GM19023 (cell line): ENCODE results near the gene LRRC72.
"Not testable (repeated sequence)": the region's sequence is repeated elsewhere in the genome, so short reads cannot be mapped to it uniquely, and the experiment has no call there.

Experiments used
- ATAC-seq: cut with Tn5 transposase; IDR thresholded peaks from one replicate; pipeline ENCODE4 v1.9.1; 2021; ENCODE audit warnings: mild to moderate bottlenecking, moderate library complexity; ENCODE audit not compliant: unreplicated experiment

Gene LRRC72

DNA sequence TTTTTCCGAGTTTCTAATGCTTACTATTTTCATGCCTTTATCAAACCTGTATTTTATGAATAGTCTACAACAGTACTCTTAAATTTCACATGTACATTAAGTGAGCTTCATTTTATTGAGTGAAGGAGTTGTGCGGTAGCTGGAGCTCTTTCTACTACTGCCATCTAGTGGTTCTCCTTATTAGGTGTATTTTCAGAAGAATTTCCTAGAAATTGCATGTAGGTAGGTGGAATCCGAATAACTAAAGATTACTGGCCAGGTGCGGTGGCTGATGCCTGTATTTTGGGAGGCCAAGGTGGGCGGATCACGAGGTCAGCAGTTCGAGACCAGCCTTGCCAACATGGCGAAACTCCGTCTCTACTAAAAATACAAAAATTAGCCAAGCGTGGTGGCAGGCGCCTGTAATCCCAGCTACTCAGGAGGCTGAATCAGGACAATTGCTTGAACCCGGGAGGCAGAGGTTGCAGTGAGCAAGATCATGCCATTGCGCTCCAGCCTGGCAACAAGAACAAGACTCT, 38.3 kb downstream of the LRRC72 start:
- ATAC-seq, result no peak

DNA sequence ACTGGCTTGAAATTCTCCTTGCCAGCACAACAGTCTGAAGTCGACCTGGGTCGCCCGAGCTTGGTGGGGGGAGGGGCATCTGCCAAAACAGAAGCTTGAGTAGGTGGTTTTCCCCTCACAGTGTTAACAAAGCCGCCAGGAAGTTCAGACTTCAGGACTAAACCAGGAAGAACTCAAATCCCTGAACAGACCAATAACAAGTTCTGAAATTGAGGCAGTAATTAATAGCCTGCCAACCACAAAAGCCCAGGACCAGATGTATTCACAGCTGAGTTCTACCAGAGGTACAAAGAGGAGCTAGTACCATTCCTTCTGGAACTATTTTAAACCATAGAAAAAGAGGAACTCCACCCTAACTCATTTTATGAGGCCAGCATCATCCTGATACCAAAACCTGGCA, 45.3 kb downstream of the LRRC72 start:
- ATAC-seq, result no peak

DNA sequence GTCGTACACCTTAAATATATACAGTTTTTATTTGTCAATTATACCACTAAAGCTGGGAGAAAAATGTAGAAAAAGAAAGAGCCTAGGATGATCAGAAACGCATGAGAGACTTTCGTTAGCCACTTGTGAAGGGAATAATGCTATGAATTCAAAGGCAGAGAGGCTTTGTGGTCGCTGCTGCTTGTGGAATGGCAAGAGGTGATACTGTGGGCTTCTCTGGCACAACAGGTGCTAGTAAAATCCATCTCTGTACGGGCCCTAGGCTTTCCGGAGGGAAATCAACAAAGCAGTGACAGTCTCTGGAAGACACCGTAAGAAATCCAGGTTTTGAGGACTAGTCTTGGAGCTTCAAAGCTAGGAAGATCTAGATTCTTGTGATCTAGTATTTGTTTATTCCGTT, 52.6 kb downstream of the LRRC72 start:
- no peak for ATAC-seq

DNA sequence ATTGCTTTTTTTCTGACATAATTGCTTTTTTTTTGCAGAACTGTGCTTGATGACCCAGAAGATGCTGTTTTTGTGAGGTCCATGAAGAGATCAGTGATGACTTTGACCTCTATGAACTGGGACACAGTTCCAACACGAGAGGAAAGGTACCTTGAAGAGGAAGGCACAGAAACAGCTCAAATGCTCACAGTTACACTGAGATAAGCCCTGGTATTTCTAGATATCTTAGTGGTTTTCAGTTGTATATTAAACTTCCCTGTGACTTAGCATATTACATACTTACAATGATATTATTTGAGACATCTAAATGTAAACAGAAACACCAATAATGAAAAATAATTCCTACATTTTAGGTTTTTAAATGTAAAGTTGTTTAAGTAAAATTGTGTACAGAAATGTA, 54.7 kb downstream of the LRRC72 start:
- no peak for ATAC-seq

DNA sequence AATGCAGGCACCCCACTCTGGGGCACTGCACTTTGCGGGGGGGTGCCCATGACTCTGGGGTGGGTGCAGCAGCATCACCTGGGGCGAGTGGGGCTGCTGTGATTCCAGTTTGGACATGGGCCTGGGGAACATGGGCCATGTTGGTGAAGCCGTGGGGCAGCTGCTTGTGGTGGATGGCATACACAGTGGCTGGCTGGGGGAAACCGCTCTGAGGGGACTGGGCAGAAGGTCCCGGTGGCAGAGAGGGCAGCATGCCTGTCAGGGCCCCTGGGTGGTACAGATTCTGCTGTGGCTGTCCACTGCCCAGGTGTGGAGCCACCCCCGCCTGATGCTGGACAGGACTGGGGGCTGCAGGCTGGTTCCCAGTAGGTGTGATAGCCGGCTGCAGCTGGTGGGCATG, 57.2 kb downstream of the LRRC72 start:
- no peak for ATAC-seq

DNA sequence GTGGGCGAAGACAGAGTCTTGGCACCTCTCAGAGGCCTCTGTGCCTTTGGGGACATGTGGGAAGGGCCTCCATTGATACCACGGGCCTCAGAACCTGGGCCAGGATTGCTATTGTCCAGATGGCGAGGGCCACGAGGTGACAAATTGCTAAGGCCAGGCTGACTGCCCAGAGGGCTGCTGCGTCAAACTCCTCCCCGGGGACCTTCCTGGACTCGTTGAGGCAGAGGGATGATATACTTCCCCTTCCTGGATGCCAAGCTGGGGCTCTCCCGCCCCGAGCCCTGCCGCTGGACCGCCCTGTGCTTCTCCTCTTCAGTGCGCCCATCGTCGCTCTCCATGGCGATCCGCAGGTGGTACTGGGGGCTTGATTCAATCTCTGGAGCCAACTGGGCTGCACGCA, 58.9 kb downstream of the LRRC72 start:
- ATAC-seq, result no peak

DNA sequence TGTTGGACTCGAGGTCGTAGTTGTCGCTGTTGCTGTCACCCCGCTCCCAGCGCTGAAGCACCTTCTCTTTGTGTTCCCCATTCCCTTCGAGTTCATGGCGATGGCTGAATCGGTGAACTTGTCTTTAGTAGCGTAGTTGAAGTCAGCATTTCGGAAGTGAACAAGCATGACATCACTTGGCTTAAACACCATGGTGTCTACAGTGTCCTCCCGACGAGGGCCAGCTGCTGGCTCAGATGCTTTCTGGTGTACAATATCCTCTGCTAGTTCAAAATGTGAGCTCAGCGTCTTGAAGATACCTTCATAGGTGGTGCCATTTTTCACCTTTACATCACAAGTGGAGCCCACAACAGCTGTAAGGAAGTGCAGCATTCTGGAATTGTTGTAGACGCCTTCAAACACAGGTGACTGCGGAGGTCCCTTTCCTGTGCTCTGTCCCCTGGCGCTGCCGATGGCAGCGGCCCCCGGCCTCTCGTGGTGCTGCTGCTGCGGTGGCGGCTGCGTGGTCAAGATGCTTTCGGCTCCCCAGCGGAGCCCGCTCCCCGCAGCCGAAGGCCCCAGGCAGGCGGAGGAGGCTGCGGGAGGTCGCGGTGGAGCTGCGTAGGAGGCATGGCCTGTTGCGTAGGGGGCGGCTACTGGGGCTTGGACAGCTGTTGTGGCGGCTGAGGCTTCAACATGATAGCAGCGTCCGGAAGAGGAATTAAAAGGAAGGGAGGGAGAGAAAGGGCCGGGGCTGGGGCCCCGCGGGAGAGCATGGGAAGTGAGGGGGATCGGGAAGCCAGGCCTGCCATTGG, 59.7 kb downstream of the LRRC72 start:
- no peak for ATAC-seq

DNA sequence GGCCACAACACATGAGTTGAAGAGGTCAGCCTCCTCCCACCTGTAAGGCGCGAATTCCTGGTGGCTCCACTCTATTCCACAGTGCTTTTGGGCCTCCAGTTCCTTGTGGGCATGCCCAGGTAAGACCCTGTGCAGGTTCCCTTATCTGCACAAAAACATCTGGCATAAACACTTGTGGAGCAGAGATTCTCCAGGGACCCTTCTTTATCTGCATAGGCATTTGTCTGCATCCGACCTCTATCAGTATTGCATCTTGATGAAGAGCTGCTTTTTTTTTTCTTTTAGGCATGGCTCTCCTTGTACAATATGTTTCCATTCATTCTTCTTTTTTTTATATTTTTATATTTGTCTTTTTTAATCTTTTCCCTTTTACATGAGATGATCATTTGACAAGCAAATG, 60.5 kb downstream of the LRRC72 start:
- ATAC-seq, result no peak

DNA sequence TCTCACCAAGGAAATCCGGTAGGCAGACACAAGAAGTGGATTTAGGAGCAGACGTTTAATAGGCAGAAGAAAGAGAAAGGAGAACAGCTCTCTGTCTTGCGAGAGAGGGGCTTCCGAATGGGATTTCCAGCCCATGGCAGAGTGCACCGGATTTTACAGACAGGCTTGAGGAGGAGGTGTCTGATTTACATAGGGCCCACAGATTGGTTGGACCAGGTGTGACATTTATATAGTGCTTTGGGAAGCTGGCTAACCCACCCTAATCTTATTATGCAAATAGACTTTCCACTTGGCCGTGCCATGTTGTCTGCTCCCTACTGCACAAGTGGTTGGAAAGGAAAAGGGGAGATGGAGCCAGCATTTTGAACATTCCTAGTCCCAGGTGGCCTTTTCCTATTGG, 61.2 kb downstream of the LRRC72 start:
- no peak for ATAC-seq

DNA sequence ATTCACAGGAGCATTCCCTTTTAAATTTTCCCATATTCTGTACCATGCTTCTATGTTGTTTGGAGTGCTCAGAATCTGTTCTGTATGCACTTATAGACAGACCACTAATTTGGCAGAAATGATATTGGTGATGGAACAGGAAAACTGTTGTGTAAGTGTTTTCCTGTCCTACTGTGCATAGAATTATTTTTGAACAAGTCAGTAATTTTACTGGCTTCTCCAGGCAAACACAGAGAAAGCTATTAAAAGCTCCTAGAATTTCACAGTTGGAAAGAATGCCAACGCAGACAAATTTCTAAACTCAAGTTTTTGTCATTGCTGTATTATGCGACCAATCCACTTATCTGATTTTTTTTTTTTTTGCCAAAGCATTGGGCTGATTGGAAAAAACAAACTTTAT, 63.3 kb downstream of the LRRC72 start:
- ATAC-seq, result no peak

DNA sequence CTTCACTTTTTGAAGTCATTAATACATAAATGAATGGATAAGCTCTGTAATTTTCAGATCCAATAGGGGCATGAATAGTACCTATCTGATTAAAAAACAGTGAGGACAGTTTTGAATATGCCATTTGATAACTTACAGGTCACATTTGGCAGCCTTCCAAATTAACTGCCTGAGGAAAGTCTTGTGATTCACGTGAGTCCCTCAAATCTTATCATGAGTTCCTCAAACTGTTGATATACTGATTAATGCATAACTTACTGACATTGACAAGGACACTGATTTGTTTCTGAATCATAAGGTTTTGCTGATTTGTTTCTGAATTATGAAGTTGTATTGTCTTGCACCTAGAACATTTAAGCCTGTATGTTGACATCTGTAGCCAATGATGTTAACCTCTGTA, 63.8 kb downstream of the LRRC72 start:
- ATAC-seq, result no peak

DNA sequence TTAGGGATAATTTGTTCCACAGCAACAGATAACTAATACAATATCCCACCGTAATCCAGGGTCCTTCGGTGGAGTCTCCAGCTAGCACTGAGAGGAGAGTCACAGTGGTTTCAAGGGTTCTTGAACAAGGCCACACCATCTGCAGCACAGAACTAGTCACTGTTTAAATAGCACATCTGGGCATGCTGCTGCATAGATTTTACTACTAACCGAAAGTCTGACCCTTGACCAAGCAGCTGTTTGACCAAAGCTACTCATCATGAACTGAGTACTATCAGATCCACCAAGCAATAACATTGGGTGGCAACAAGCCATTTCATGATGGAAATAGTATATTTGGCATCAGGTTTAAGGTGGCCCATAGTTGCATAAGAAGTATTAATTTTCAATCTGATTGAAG, 65.8 kb downstream of the LRRC72 start:
- ATAC-seq, result no peak

DNA sequence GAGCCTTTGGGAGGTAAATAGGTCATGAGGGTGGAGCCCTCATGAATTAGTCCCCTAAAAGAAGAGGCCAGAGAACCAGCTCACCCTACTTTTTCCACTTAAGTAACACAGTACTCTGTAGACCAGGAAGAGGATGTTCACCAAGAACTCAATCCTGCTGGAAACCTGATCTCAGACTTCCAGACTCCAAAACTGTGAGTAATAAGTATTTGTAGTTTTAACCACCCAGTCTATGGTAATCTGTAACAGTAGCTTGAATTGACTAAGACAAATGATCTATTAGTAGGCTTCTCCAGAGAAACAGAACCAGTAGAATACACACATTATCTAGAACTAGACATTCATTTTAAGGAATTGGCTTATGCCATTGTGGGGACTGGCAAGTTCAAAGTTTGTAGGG, 67.4 kb downstream of the LRRC72 start:
- no peak for ATAC-seq

DNA sequence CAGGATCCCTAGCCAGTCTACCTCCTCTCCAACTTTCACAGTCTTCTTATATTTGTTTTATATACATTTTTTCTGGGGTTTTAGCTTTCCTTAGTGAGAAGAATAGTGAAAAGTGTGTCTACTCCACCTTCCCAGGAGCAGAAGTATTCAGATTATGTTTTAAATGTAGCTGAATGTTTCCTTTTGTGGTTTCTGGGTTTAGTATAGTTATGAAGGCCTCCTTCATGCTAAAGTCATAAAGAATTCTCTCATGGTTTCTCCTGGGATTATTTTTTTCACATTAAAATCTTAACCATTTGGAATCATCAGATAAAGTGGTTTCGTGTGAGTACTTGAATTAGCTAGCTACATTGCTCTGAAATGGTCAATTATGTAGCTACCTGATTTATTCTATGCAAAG, 68.1 kb downstream of the LRRC72 start:
- ATAC-seq, result no peak

DNA sequence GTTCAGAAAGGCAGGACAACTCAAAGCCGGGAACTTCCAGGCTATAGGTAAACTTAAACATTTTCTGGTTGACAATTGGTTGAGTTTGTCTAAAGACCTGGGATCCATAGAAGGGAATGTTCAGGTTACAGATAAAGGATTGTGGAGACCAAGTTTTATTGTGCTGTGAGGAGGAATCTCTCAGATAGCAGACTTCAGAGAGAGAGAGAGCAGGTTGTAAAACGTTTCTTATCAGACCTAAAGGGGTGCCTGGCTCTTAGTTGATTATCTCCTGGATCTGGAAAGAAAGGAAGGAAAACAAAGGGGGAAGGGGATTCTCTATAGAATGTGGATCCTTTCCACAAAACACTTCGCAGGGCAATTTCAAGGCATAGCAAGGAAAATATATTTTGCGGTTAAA, 69.0 kb downstream of the LRRC72 start:
- not testable (repeated sequence) for ATAC-seq

DNA sequence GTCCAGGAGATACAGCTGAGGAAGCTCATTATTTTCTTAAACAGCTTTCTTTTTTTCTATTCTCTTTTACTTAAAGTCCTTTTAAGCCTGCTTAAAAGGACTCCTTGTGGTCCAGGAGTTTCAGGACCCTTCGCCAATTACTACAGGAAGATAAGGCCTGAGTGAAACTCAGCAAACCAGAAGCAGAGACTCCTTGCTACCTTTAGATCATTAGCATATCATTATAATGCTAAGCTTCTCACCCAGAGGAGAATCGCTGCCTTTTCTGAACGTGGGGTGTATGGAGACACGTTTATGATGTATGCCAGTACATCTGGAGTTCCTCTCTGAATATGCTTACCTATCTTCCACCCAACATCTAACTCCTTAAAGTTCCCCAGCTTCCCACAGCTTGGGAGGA, 71.4 kb downstream of the LRRC72 start:
- ATAC-seq, result no peak

DNA sequence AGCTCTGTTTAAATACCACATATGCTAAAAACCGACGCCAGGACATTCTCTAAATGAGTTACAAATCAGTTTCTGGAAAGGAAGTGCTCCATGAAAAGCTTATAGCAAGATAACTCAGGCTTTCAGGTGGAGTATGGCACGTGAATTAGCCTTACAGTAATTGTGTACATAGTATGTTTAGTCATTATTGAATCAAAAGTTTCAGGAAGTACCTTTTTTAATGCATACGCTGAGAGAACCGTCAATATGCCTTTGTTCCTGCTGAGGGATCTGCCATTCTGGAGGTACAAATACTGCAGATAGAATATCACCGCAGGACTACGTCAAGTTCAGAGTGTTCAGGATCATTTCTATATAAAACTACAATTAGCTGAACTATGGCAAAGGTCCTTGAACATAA, 73.2 kb downstream of the LRRC72 start:
- ATAC-seq, result no peak

DNA sequence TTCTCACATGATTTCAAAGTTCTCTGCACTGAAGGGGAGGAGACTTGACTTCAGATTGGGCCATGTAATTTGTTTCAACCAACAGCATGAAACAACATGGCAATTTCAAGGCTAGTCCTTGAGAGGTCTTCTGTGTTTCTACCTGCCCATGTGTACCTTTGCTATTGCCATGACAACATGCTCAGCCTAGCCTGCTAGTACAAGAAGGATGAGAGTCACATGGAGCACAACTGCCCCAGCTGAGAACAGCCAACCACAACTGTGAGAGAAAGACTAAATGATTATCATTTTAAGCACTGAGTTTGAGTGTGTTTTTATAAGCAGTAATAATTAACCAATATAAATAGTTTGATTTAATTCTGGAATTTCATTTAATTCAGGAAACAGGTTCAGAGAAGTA, 77.0 kb downstream of the LRRC72 start:
- ATAC-seq, result no peak

DNA sequence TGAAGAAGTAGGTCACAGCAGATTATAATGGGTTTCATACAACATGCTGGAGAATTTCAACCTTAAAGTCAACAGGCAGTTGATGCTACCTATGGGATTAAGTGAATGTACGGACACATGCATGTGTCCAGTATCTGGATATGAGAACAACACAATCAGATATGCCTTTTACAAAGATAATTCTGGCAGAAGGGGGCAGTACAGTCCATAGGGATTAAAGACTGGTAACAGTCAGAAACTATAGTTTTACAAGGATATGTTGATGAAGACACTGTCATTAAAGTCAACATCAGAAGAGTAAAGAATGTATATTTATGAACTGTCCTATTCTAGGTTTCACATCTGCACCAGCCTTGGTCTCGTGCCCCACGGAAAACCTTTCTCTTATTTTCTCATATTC, 77.4 kb downstream of the LRRC72 start:
- ATAC-seq, result no peak

DNA sequence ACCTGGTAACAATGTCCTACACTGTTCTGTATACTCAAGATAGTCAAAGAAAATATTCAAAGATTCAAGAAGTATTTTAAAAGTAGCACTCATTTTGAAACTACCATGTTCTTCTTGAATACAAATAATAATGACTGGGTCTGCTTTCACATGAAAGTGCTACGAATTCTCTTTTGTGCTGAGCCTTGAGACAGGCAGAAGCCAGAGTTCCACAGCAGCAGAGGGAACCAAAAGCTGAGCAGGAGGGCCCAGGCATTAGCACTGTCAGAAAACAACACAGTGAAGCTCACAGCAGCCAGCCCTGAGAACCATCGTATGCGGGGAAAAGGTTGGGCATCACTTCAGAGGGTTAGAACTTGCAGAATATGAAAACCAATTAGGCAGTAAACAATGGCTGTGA, 80.1 kb downstream of the LRRC72 start:
- ATAC-seq, result no peak

DNA sequence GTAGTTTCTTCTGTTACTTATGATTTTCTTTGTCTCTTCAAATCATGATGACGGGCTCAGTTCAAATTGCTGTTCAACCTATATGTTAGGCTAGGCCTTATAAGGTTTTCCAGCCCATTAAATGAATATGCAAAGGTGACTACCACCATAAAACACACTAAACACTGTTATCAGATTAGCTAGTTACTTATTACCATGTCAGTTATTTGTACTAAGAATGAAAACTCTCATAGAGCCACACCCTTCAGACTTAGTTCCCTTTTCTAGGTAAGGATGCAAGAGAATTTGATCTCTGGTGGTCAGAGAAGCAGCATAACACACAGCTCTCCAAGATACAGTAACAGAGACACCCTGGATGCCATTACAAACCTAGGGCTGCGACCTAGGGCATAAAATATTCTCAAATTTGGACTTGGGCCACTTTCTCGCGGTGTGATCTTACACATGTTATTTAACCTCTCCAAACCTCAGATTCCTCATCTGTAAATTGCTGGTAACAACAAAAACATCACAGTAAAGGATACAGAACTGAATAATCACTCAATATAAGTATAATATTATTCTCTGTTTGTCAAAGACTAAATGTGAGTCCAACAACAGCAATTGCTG, 83.3 kb downstream of the LRRC72 start:
- peak; percentile 68 for ATAC-seq

DNA sequence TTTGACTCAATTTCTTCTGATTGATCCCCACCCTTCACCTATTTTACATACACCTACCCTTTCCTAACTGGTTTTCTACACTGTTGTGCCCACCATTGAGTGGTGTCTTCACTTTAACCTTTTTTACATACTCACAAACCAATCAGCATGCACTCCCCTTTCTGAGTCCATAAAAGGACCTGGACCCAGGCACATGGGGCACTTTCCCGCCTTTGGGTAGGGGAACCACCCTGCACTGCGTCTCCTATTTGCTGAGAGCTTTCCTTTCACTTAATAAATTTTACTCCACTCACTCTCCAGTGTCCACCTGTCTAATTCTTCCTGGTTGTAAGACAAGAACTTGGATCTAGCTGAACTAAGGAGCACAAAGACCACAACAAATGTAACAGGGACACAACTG, 85.1 kb downstream of the LRRC72 start:
- no peak for ATAC-seq

DNA sequence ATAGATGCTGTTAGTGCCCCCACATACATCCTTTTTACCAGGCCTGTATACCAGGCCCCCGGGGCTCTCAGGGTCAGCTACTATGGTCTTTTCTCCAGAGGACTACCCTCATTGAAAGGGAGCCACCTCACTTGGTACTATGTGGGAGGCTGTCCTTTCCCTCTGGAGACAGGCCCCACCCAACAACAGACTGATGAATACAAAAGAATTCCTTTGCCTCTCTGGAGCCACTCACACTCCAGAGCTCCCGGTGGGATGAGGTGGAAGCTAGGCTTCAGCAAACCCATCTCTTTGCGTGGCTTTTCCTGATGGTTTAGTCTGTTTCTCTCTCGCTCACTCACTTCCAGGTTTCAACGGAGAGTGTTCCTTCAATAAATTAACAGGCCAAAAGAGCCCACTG, 88.6 kb downstream of the LRRC72 start:
- ATAC-seq, result no peak
